Epidermal melanocyte (primary cell): ENCODE data around the gene ADM2.

ENCODE experiments used
- DNase-seq: peaks from one replicate; pipeline ENCODE4 v3.0.0; 2011; ENCODE audit warnings: low spot score; ENCODE audit not compliant: insufficient read length

The ADM2 gene

DNA sequence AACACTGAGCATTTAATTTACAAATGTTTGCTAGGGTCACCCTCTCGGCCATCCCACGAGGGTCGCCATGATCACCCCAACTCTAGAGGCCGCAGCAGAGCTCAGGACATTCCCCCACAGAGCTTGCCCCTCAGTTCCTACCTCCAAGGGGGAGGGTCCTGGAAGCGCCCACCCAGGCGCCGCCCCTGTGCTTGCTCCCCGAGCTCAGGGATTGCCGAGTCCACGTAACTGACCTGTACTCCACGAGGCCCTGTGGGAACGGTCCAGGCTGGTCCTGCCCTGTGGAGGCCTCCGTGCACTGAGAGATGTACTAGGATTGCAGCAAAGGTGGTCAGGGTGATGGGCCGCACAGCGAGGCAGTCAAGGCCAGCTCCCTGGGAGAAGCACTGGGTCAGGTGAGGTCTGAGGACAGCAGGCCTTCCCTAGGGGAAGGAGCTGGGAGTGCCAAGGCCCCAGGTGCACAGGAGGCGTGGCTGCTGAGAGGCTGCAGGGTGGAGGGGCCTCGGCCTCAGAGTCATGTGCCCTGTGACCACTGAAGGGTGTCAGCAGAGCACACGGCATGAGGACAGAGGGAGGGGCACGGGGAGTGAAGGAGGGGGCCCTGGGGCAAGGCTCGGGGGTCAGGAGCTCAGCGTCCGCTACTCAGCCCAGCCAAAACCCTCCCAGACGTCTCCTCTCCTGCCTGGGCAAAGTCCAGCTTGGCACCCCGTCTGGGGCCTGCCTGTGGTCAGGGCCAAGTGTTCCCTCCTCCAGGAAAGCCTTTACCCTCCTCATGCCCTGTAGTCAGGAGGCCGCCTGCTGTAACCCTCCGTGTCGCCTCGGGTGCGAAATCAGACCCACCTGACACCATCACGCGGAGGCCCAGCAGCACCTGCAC, 2.9 kb downstream of the ADM2 start:
- DNase-seq: no peak

DNA sequence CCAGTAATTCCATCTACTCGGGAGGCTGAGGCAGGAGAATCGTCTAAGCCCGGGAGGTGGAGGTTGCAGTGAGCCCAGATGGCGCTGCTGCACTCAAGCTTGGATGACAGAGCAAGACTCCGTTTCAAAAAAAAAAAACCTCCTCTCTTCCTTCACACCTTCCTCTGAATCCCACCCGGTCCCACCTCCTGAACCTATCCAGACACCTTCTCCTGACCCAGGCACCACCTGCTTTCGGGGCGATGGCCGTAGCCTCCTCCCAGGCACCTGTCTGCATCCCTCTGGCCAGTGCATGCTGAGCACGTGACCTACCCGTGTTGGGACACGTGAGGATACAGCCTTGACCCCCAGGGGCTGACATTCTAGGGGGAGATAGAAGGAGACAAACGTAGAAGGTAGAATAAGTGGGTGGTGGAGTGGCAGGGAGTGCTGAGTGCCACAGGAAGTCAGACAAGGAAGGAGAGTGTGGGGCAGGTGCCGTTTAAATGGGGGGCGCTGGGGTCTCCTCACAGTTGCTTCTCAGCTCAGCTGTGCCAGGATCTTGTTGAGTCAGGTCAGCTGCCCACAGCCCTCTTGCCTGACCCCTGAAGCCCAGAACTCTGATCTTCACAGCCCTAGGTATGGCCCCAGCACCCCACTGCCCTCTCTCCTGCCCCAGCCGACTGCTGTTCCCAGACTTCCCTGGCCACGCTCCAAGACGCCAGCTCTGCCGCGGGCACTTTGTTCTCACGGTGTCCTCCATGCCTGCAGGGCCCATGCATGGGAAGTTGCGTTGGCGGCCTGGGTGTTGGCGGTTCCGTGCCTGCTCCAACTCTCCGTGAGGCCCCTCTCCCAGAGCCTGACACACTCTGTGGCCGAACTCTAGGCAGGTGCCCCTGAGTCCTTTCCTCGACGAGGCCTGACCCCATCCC, 4.1 kb downstream of the ADM2 start:
- no peak for DNase-seq

DNA sequence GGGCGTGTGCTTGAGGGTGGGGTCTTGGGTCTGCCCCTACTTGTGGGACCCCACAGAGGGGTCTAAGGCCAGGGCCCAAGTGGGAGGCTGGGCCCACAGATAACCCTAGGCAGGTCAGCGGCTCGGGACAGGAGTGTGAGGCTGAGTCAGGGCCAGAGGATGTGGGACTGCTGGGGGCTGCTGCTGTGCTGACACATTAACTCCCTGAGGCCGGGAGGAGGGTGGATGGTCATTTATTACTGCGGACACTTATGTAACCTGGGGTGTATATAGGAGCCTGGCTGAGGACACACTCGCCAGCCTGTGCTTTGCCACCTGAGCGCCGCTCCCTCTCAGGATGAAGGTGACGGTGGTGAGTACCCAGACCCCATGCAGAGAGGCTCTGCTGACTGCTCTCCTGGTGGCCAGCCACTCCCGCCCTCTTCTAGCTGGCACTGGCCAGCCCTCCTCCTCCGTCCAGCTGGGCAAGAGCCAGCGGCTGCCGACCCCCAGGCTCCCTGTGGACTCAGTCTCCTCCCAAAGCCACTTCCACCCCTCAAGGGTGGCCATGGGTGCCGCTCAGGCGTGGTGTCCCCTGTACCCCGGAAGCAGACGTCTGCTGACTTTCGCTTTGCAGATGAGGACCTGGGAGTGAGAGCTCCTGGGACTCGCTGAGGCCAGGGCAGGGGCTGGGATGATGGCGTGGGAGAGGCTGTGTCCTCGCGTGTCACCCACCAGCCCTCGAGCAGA, 5.4 kb downstream of the ADM2 start, which contains the start of gene MIOX:
MIOX (plus strand) TSS at position 299 of the 729 bp plus-strand sequence; CDS start at position 338, 39 bp downstream.
- no peak for DNase-seq

DNA sequence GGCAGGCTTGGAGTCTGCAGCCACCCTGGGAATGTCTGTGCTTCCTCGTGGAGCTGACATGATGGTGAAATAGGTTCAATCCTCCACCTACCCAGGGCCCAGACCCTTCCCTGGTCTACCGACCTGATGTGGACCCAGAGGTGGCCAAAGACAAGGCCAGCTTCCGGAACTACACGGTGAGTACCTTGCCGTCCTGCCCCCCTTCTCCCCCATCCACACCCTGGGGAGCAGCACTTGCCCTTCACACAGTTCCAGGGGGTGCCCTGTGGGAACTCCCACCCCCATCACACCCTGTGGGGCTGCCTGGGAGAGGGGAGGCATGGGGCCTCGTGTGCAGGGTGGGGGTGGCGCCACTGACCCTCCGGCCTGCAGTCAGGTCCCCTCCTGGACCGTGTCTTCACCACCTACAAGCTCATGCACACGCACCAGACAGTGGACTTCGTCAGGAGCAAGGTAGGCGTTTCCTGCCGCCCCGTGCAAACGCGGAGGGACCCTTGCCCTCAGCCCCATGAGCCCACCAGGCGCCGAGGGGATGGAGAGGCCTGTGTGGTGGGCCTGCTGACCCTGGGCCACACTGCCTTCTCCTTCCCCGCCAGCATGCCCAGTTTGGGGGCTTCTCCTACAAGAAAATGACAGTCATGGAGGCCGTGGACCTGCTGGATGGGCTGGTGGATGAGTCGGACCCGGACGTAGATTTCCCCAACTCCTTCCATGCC, 6.1 kb downstream of the ADM2 start:
- DNase-seq: no peak

DNA sequence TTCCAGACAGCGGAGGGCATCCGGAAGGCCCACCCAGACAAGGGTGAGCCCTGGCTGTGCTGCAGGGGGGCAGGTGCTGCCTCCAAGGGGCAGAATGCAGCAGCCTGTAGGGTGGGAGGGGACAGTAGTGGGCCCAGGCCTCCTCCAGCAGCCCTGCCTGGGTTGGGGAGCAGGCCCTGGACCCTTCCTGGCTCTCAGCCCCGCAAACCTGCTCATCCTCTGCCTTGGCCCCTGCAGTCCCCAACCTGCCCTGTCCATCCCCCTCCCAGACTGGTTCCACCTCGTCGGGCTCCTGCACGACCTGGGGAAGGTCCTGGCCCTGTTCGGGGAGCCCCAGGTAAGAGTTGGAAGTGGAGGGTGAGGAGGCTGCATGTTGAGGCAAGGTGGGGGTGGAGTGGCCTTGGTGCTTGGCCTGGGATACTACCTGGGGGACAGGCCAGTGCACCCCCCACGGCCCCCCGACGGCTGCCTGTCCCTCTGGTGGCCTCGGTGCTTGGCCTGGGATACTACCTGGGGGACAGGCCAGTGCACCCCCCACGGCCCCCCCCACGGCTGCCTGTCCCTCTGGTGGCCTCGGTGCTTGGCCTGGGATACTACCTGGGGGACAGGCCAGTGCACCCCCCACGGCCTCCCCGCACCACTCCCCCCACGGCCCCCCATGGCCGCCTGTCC, 6.8 kb downstream of the ADM2 start:
- no peak for DNase-seq

DNA sequence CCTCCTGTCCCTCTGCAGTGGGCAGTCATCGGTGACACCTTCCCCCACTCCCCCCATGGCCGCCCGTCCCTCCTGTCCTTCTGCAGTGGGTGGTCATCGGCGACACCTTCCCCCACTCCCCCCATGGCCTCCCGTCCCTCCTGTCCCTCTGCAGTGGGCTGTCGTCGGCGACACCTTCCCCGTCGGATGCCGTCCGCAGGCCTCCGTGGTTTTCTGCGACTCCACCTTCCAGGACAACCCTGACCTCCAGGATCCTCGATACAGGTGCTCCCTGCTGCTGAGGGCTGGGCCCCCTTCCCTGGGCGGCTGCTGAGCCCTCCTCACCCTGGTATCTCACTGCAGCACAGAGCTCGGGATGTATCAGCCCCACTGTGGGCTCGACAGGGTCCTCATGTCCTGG, 7.5 kb downstream of the ADM2 start:
- DNase-seq: no peak

DNA sequence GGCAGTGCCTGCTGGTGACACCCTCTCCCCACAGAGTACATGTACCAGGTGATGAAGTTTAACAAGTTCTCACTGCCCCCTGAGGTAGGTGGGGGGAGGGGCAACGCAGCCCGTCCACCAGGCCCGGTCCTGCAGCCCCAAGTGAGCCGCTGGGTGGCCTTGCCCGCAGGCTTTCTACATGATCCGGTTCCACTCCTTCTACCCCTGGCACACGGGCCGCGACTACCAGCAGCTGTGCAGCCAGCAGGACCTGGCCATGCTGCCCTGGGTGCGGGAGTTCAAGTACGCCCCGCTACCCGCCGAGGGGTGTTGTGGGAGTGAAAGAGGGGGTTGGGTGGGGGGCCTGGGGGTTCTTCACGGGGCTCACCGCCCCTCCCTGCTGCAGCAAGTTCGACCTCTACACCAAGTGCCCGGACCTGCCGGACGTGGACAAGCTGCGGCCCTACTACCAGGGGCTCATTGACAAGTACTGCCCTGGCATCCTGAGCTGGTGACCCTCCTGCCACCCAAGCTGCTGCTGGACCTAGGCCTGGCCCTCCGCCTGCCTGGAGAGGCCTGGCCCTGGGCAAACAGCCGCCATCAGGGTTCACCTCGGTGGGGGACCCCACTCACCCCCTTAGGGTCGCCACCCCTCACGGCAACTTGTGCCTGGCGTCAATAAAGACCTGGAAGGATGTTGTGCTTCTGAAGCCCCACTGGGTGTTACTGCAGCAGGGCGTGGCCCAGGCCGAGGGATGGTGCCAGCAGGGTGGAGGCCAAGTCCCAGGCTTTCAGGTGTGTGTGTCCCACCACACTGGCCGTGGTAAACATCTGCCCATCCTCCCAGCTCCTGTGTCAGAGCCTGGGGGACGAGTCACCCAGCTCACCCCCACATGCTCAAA, 8.3 kb downstream of the ADM2 start:
- no peak for DNase-seq

DNA sequence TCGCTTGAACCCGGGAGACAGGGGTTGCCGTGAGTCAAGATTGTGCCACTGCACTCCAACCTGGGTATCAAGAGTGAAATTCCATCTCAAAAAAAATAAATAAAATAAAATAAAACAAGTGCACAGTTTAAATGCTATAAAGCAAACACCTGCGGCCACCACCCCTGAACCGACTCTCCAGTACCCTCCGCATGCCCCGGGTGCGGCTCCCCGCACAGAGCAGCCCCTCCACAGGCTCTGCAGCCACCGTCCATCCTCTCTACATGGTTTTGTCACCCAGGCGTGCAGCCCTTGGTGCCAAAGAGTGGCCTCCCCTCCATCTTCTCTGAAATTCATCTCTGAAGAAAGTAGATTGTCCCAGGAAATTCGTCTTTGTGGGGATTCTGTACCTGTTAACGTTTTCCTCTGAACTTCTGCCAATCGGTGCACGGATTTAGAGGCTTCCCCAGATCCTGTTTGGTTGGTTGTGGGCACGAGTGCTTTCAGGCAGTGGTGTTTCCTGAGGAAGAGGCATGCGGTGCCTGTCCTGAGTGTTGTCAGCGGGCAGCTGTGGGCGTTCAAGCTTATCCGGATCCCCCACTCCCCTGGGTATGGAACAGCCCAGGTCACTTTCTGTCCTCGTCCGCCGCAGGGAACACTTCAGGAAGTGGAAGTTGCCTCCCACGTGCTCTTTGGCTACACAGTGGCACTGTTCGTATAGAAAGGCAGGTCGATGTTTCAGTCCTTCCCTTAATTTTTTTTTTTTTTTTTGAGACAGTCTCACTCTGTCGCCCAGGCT, 9.4 kb downstream of the ADM2 start:
- DNase-seq: peak; percentile 11

DNA sequence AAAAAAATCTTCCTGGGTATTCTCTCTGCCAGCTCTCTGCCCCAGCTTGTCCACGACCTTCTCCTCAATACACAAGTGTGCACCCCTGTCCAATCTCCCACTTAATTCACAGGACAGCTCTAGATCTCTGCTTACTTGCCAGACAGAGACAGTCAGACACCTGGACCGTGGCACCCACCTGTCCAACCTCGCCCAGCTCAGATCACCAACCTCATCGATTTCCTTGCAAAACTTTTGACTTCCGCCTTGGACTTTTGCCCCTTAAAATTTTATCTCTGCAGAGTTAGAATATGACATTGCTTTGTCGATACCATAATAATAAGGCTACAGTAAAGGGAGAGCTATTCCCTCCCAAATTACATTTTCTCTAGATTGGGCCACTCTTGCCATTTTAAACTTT, 15.8 kb downstream of the ADM2 start:
- DNase-seq: no peak

DNA sequence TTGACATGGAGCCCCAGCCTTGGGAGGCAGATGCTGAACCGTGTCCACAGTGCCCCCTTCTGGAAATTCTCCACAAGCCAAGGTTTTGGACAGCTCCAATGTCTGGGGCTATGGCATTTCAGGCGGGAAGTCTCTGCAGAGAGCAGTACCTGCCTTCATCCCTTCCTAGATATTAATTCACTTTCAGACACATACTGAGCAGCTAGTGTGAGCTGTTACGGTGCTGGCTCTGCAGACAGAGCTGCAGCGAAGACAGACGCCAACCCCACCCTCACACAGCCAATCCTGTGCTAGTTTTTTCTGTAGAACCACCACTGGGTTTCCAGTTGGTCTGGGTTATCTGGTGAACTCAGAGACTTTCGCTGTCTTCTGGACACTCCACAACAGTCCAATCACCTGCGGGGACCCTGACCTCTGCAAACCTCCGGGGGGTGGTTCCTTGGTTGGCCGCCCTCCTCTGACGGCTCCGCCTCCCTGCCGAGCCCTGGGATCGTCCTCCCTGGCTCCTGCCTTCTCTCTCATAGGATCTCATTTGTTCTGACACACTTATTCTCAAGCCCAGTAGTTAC, 17.1 kb downstream of the ADM2 start:
- DNase-seq: peak; percentile 73

DNA sequence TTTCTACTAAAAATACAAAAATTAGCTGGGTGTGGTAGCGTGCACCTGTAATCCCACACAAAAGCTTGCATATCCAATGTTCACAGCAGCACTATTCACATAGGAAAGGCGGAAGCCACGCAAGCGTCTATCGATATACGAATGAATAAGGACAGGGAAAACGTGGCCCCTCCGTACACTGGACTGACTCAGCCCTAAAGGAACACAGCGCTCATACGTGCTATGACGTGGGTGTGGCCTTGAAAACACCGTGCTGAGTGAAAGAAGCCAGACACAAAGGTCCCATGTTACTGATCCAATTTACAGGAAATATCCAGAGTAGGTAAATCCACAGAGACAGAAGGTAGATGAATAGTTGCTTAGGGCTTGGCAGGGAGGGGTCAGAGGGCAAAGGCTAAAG, 19.1 kb downstream of the ADM2 start:
- DNase-seq: no peak

DNA sequence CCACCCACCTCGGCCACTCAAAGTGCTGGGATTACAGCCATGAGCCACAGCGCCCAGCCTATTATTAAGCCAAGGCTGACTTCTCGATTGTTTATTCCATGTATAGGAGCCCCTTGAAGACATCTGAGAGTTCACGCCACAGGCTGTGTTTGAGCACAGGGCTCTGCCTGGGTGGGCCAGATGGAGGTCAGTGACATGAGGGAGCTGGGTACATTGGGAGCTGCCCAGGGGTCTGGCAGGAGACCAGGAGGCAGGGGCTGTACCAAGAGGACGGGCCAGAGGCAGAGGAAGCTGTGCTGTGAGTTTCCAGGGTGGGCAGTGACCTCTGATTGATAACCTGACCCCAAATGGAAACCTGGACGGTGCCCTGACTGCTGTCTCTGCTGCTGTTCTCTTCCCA, 20.8 kb downstream of the ADM2 start:
- no peak for DNase-seq

DNA sequence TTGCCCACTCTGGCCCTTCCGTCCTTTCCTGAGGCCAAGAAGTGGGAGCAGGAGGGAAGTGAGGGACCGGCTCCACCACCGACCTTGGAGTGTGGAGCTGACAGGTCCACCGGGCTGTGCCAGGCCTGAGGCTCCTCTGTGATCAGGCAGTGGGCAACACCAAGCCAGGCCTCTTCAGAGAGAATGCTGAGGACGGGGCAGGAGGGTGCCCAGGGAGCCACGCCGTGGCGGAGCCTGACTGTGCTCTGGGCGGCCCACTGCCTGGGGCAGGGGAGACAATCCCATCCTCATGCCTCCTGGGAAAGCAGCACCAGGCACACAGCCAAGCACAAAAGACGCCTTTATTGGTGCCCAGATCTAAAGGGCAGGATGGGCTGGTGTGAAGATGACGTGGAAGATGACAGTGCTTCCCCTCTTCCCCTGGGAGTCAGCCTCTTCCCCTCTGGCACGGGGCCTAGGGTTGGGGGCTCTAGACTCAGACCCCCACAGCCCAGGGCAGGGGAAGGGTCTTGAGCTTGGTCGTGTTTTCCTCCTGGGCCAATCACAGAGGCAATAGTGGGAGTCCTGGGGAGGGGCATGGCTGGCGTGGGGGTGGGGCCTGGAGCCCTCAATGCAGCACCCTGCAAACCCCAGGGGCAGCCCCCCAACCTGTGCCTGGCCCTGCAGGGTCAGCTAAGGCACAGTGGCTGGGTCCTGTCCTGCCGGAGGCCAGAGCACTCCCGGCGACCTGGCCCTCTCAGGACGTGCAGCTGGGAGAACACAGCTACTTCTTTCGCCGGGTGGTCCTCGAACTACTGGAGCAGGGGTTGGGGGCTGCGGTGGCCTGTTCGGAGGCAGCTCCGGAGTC, 21.5 kb downstream of the ADM2 start:
- DNase-seq: no peak

DNA sequence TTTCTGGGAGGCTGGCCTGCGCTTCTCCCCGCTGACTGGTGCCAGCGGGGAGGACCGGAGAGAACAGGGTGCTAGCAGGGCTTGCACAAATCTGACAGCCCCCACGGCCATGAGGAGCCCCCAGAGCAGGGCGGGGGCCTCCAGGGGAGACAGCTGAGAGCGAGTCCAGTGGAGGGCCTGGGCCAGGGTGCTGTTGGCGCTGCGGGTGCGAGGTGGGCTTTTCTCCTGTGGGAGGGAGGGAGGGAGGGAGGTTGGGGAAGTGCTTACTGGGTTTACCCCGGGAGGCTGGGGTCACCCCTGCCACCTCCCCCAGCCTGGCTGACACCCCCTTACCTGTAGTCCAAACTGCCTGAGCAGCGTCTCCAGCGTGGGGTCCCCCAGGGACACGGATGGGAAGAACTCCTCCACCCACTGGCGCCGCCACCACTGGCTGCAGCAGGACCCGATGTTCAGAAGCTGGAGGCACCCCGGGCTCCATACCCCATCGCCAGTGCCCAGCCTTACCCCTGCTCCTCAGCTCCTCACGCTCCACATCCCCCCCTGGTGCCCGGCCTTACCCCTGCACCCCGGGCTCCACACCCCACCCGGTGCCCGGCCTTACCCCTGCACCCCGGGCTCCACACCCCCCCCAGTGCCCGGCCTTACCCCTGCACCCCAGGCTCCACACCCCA, 22.3 kb downstream of the ADM2 start:
- no peak for DNase-seq

DNA sequence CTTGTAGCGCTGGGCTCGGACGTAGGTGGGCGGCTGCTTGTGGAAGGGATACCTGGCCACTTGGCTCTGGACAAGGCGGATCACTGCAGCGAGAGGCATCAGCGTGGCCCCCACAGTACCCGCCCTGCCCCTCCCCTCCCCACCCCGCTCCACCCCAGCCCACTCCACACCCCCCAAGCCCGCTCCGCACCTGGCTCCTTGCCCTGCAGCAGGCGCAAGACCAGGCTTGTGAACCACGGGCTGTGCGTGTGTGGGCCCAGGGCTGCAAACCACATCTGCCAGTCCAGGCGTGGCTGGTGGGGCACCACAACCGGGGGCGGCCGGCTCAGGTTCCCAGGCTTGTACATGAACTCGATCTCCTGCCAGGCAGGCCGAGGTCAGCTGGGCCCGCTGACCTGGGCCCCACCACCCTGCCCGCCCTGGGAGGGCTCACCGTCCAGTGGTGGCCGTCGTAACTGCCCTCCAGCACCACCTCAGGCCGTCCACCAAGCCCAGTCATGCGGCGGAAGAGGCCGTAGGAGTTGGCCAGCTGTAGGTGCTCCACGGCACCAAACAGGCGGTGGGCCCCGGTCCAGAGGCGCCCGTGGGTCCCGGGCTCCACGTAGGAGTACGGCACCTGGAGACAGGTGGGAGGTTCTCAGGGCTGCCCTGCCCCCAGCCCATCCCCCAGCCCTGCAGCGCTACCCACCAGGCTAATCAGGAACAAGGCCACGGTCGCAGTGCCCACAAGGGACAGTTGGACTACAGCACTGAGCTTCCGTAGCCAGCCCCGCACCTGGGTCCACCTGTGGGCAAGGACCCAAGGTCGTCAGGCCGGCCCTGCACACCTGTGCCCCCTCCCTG, 23.2 kb downstream of the ADM2 start:
- DNase-seq: no peak

DNA sequence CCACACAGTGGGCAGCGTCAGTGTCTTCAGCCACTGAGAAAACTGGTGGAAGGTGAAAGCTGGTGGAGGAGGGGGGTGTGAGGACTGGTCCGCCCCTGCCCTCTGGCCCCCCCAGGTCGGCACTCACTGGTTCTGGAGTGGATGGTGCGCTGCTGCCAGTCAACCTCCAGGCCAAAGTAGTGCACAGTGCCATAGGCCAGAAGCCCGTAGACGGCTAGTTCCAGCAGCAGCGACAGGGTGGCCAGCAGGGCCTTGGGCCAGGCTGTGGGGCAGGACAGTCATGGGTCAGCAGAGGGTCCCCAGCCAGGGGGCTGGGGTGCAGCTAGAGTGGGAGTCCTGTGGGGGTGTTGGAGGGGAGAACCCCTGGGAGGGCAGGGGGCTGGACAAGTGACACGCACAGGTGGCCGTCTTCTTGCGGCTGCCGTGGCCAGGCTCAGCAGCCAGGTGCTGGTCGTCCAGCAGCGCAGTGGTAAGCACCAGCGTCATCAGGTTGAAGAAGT, 24.0 kb downstream of the ADM2 start:
- no peak for DNase-seq
